HCT116 (cell line): ENCODE data around the gene GGCX. TPM values are rescaled to one million over a fixed set of nuclear protein-coding genes. Genes with fewer than 3 reads are reported as not detected.

Experiments used
- ATAC-seq: fragments of 200-7000 bp; cut with Tn5 transposase; 2 replicates; pipeline ENCODE4 v1.9.1; 2020; ENCODE audit warnings: mild to moderate bottlenecking, moderate library complexity
- Bru-seq: library from RNA; stranded (reverse); fragments of 400-500 nt; gene quantifications from one replicate; lab custom pipeline; 2021; lab: Mats Ljungman, UMichigan
- BruChase-seq, 2 experiments: library from RNA; stranded (reverse); fragments of 400-500 nt; gene quantifications; one replicate each; lab custom pipeline; 2021; lab: Mats Ljungman, UMichigan
- BruUV-seq: library from RNA; stranded (reverse); fragments of 400-500 nt; replicated peaks from 2 replicates; lab custom pipeline; 2021; lab: Mats Ljungman, UMichigan
- CTCF ChIA-PET: fragments of 300-600 bp; sonication (Branson Sonifier 250); formaldehyde crosslinking; loops from one replicate; lab custom pipeline; 2021; ENCODE audit warnings: antibody characterized with exemption; lab: Charles Lee
- POLR2A ChIA-PET: fragments of 300-600, 350-600 bp; sonication (Branson Sonifier 250); formaldehyde crosslinking; loops from one replicate; lab custom pipeline; 2021; ENCODE audit warnings: antibody characterized with exemption; lab: Charles Lee
- RAD21 ChIA-PET, 2 experiments: fragments of 300-600 bp; sonication (Branson Sonifier 250); formaldehyde crosslinking; loops; one replicate each; lab custom pipeline; 2023; ENCODE audit warnings: low total read pairs in 2 of 2; ENCODE audit not compliant: uncharacterized antibody in 2 of 2, unreplicated experiment in 2 of 2, low non-redundant PET in 1 of 2; lab: Charles Lee
- DNase-seq: peaks from one replicate; pipeline ENCODE4 v3.0.0-alpha.2; 2010; ENCODE audit warnings: low read depth, low spot score
- H2AFZ ChIP-seq: fragments of 200-600 bp; shearing (Covaris generic), sonication (generic); 2 replicates; pipeline ENCODE4 v1.6.1; 2017; ENCODE audit warnings: low read depth, mixed run types, mixed read lengths, antibody characterized with exemption, low read length; ENCODE audit not compliant: poor library complexity, severe bottlenecking
- H3K27ac ChIP-seq: 2 replicates; pipeline ENCODE4 v1.5.1; 2012; ENCODE audit warnings: low read depth, low read length
- H3K27me3 ChIP-seq: fragments of 200-600 bp; sonication (generic); 2 replicates; pipeline ENCODE4 v1.6.1; 2016; ENCODE audit warnings: mixed run types, low read length, mixed read lengths; ENCODE audit not compliant: insufficient read depth
- H3K36me3 ChIP-seq, 2 experiments: fragments of 200-500 bp in 1 of 2; fragments of 200-600 bp in 1 of 2; sonication (Bioruptor generic) in 1 of 2; sonication (generic) in 1 of 2; 2 replicates each; pipeline versions ENCODE4 v1.5.1 to v1.6.1; 2014 to 2016; ENCODE audit warnings: low read length in 2 of 2, inconsistent platforms in 1 of 2, mixed read lengths in 1 of 2, mixed run types in 1 of 2; ENCODE audit not compliant: insufficient read depth in 2 of 2, control insufficient read depth in 1 of 2
- H3K4me1 ChIP-seq, 2 experiments: fragments of 200-600 bp in 1 of 2; sonication (generic) in 1 of 2; 2 replicates each; pipeline versions ENCODE4 v1.5.1 to v1.6.1; 2012 to 2017; ENCODE audit warnings: low read length in 2 of 2, inconsistent platforms in 1 of 2, mild to moderate bottlenecking in 1 of 2, mixed read lengths in 1 of 2, mixed run types in 1 of 2, moderate library complexity in 1 of 2; ENCODE audit not compliant: insufficient read depth in 2 of 2, control insufficient read depth in 1 of 2
- H3K4me2 ChIP-seq: fragments of 200-600 bp; sonication (generic); 2 replicates; pipeline ENCODE4 v1.6.1; 2017; ENCODE audit warnings: mixed run types, low read length, mixed read lengths
- H3K4me3 ChIP-seq, 2 experiments: fragments of 200-600 bp in 1 of 2; sonication (generic) in 1 of 2; replicated peaks in 1 of 2; 2 replicates each; pipeline ENCODE4 v1.5.1; 2011 to 2016; ENCODE audit warnings: low read length in 2 of 2, control low read depth in 1 of 2, low read depth in 1 of 2, mild to moderate bottlenecking in 1 of 2, mixed read lengths in 1 of 2, mixed run types in 1 of 2
- H3K79me2 ChIP-seq: fragments of 200-600 bp; sonication (generic); 2 replicates; pipeline ENCODE4 v1.6.1; 2017; ENCODE audit warnings: mild to moderate bottlenecking, mixed run types, low read length, moderate library complexity, mixed read lengths; ENCODE audit not compliant: insufficient read depth
- H3K9ac ChIP-seq: fragments of 200-600 bp; sonication (generic); 2 replicates; pipeline ENCODE4 v1.6.1; 2016; ENCODE audit warnings: low read length, mixed read lengths
- H3K9me2 ChIP-seq: fragments of 200-600 bp; sonication (generic), shearing (Covaris generic); 2 replicates; pipeline ENCODE4 v1.6.1; 2017; ENCODE audit warnings: mixed run types, mild to moderate bottlenecking, moderate library complexity; ENCODE audit not compliant: insufficient read depth
- H3K9me3 ChIP-seq, 2 experiments: fragments of 200-500 bp in 1 of 2; fragments of 200-600 bp in 1 of 2; sonication (Bioruptor generic) in 1 of 2; sonication (generic) in 1 of 2; 2 replicates each; pipeline ENCODE4 v1.6.1; 2014 to 2017; ENCODE audit warnings: low read length in 2 of 2, mixed read lengths in 2 of 2, inconsistent platforms in 1 of 2, low read depth in 1 of 2, mild to moderate bottlenecking in 1 of 2, mixed run types in 1 of 2, moderate library complexity in 1 of 2; ENCODE audit not compliant: control insufficient read depth in 1 of 2, insufficient read depth in 1 of 2
- H4K20me1 ChIP-seq: fragments of 200-600 bp; sonication (generic), shearing (Covaris generic); 2 replicates; pipeline ENCODE4 v1.6.1; 2017; ENCODE audit warnings: mixed run types, mild to moderate bottlenecking, moderate library complexity; ENCODE audit not compliant: insufficient read depth
- CBX3 ChIP-seq: IDR thresholded peaks from 2 replicates; pipeline ENCODE4 v1.6.1; 2012; ENCODE audit warnings: low read depth
- CEBPB ChIP-seq: IDR thresholded peaks from 2 replicates; pipeline ENCODE4 v1.6.1; 2012; ENCODE audit warnings: low read depth
- EGR1 ChIP-seq: IDR thresholded peaks from 2 replicates; pipeline ENCODE4 v1.6.1; 2012; ENCODE audit warnings: low read depth
- EZH2phosphoT487 ChIP-seq: fragments of 200-600 bp; IDR thresholded peaks from 2 replicates; pipeline ENCODE4 v1.6.1; 2018; ENCODE audit warnings: antibody characterized with exemption, borderline replicate concordance
- FOSL1 ChIP-seq: IDR thresholded peaks from 2 replicates; pipeline ENCODE4 v1.6.1; 2012; ENCODE audit warnings: low read depth
- JUND ChIP-seq: IDR thresholded peaks from 2 replicates; pipeline ENCODE4 v1.6.1; 2012
- POLR2A ChIP-seq: IDR thresholded peaks from 2 replicates; pipeline ENCODE4 v1.7.0; 2011; ENCODE audit warnings: borderline replicate concordance; ENCODE audit not compliant: insufficient read depth, insufficient read length; ENCODE audit errors: extremely low read depth
- POLR2AphosphoS5 ChIP-seq: IDR thresholded peaks from 2 replicates; pipeline ENCODE4 v1.6.1; 2011; ENCODE audit warnings: mild to moderate bottlenecking, low read depth, low read length, moderate library complexity
- RAD21 ChIP-seq: IDR thresholded peaks from 2 replicates; pipeline ENCODE4 v1.6.1; 2012; ENCODE audit warnings: low read depth, mild to moderate bottlenecking
- SIN3A ChIP-seq: IDR thresholded peaks from 2 replicates; pipeline ENCODE4 v1.6.1; 2012; ENCODE audit warnings: low read depth
- SP1 ChIP-seq: IDR thresholded peaks from 2 replicates; pipeline ENCODE4 v1.6.1; 2012; ENCODE audit warnings: low read depth
- SRF ChIP-seq: IDR thresholded peaks from 2 replicates; pipeline ENCODE4 v1.6.1; 2012; ENCODE audit warnings: low read depth
- TCF7L2 ChIP-seq: IDR thresholded peaks from 2 replicates; pipeline ENCODE4 v1.7.0; 2011; ENCODE audit warnings: borderline replicate concordance, inconsistent platforms; ENCODE audit not compliant: insufficient read depth, insufficient read length; ENCODE audit errors: extremely low read depth
- YY1 ChIP-seq: IDR thresholded peaks from 2 replicates; pipeline ENCODE4 v1.6.1; 2011; ENCODE audit warnings: low read length, low read depth, moderate library complexity, mild to moderate bottlenecking; ENCODE audit not compliant: insufficient replicate concordance; ENCODE audit errors: extremely low read depth
- ZFX ChIP-seq: fragments of 450-650 bp; IDR thresholded peaks from 2 replicates; pipeline ENCODE4 v1.6.1; 2017
- ZNF274 ChIP-seq: fragments of 200-500 bp; sonication (Bioruptor generic); IDR thresholded peaks from 2 replicates; pipeline ENCODE4 v1.6.1; 2014; ENCODE audit warnings: mild to moderate bottlenecking, low read depth, low read length, inconsistent platforms
- intact Hi-C: fragments of 100-400 bp; cut with micrococcal nuclease; formaldehyde crosslinking; loops from 2 replicates; pipeline ENCODE4 v1.10.0; 2022
- long read RNA-seq: library from polyadenylated mRNA; unstranded; transcript quantifications from one replicate; pipeline ENCODE4 v2.0.0, GENCODE V29; 2021; ENCODE audit not compliant: unreplicated experiment
- polyA plus RNA-seq: library from polyadenylated mRNA; unstranded; fragments of >200 nt; gene quantifications from 2 replicates; pipeline ENCODE4 v1.2.1, GENCODE V29; 2012; ENCODE audit warnings: missing spikeins
- total RNA-seq: library from RNA; stranded (reverse); gene quantifications from one replicate; pipeline ENCODE4 v1.2.1, GENCODE V29; 2021; ENCODE audit not compliant: unreplicated experiment
- TF ChIP-seq, protein P1 (sequence below): IDR thresholded peaks from 2 replicates; pipeline ENCODE4 v1.6.1; 2011; ENCODE audit warnings: mild to moderate bottlenecking, low read length, moderate library complexity; ENCODE audit not compliant: insufficient replicate concordance; ENCODE audit errors: extremely low read depth
- TF ChIP-seq, protein P2 (sequence below), 3 experiments: fragments of 200-600 bp in 1 of 3; sonication (generic) in 1 of 3; IDR thresholded peaks in 2 of 3; conservative IDR thresholded peaks in 1 of 3; 2 replicates each; pipeline ENCODE4 v1.5.1; 2012 to 2017; ENCODE audit warnings: low read depth in 2 of 3, low read length in 2 of 3, antibody characterized with exemption in 1 of 3, borderline replicate concordance in 1 of 3, control low read depth in 1 of 3, mild to moderate bottlenecking in 1 of 3, mixed read lengths in 1 of 3, mixed run types in 1 of 3, moderate library complexity in 1 of 3; ENCODE audit not compliant: insufficient read depth in 1 of 3
- TF ChIP-seq, protein P3 (sequence below): IDR thresholded peaks from 2 replicates; pipeline ENCODE4 v1.6.1; 2012

The GGCX gene
- total RNA-seq = 43.5 TPM
- 30.1 and 32.5 TPM in 2 replicates for polyA plus RNA-seq
- Bru-seq, nascent RNA = percentile 80 among the genes with signal in this experiment
- BruChase-seq, experiment 1, labeled RNA remaining after a 6-hour chase = percentile 79 among the genes with signal in this experiment
- BruChase-seq, experiment 2, labeled RNA remaining after a 2-hour chase = percentile 77 among the genes with signal in this experiment
- long read RNA-seq, full-length matches to known transcripts = 12 of 55 reads
- long read RNA-seq, partial matches to known transcripts = 25 of 55 reads
- long read RNA-seq, other reads (novel, unspliced or antisense) = 18 of 55 reads

DNA sequence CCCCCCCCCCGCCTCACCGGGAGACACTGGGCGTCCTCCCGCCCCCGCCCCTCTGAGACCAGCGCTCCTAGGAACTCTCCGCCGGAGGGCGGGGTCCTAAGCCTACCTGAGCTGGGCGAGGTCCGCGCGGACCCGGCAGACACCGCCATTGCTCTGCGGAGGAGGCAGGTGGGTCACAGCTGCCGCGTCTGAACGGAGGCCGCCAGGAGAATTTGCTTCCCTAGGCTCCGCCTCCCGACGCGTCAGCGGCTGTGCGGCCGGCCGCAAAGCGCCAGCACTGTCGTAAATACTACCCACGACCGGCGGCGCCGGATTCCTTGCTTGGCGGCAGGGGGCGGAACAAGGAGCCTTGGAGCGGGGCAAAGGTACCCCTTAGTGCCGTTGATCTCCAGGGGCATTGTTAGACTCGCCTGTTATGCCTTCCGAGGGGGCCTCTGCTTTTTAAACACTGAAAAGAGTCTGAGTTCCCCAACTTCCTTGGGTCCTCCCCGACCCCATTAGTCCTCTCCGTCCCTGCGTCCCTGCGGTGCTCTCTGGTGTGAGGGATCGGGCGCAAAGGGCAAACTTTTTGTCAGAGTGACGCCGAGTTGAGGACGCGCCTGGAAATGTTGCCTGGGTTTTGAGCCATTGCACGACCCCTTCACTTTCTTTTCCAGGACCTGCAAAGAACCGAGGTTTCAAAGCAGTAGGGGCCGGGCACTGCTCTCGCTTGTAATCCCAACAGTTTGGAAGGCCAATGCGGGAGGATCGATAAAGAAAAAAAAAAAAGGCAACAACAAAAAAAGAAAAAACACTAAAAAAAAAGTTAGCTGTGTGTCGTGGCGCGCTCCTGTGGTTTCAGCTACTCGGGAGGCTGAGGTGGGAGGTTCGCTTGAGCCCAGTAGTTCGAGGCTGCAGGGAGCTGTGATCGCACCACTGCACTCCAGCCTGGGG lies at the start of gene GGCX:
Gene GGCX (minus strand): TSS at position 214 of the 933 bp plus-strand sequence. CDS start 65 bp downstream, at position 149.
- ChIA-PET POLR2A (interaction anchor here (0.7 to 2.1 kb wide), 12 partner anchors 8 to 441 kb away, joined by 3 to 8 read pairs (median 3); partner anchors contain the start of genes C2orf68, MAT2A and SH2D6), CTCF (interaction anchor here (1.1 kb wide), 1 partner anchor 10 kb away, joined by 3 read pairs; no protein-coding TSS in a partner anchor), RAD21 (interaction anchor here in 1 of 2 experiments (0.7 kb wide), 2 partner anchors 10 to 211 kb away, joined by 3 read pairs; no protein-coding TSS in a partner anchor)
- no peaks in the 10 kb centered on the region for H3K9me3 ChIP-seq
- H2AFZ ChIP-seq = peak within 1 kb of the TSS; percentile 49
- H3K4me2 ChIP-seq = peak within 1 kb of the TSS; percentile 73
- DNase-seq (peak; percentile 87), ATAC-seq (peak; percentile 95)
- BruUV-seq = TSS peak; percentile 96
- no peaks in the 10 kb centered on the region for H3K9me2 ChIP-seq
- no peak for TF ChIP-seq EZH2phosphoT487
- TF ChIP-seq, protein P1, sequence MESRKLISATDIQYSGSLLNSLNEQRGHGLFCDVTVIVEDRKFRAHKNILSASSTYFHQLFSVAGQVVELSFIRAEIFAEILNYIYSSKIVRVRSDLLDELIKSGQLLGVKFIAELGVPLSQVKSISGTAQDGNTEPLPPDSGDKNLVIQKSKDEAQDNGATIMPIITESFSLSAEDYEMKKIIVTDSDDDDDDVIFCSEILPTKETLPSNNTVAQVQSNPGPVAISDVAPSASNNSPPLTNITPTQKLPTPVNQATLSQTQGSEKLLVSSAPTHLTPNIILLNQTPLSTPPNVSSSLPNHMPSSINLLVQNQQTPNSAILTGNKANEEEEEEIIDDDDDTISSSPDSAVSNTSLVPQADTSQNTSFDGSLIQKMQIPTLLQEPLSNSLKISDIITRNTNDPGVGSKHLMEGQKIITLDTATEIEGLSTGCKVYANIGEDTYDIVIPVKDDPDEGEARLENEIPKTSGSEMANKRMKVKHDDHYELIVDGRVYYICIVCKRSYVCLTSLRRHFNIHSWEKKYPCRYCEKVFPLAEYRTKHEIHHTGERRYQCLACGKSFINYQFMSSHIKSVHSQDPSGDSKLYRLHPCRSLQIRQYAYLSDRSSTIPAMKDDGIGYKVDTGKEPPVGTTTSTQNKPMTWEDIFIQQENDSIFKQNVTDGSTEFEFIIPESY = peak; percentile 16
- peak; percentile 96 for TF ChIP-seq POLR2A
- TF ChIP-seq POLR2AphosphoS5 = peak; percentile 98
- TF ChIP-seq CEBPB = no peak; the same call in 1 of the 2 replicates
- no peak for TF ChIP-seq FOSL1
- TF ChIP-seq, protein P2, sequence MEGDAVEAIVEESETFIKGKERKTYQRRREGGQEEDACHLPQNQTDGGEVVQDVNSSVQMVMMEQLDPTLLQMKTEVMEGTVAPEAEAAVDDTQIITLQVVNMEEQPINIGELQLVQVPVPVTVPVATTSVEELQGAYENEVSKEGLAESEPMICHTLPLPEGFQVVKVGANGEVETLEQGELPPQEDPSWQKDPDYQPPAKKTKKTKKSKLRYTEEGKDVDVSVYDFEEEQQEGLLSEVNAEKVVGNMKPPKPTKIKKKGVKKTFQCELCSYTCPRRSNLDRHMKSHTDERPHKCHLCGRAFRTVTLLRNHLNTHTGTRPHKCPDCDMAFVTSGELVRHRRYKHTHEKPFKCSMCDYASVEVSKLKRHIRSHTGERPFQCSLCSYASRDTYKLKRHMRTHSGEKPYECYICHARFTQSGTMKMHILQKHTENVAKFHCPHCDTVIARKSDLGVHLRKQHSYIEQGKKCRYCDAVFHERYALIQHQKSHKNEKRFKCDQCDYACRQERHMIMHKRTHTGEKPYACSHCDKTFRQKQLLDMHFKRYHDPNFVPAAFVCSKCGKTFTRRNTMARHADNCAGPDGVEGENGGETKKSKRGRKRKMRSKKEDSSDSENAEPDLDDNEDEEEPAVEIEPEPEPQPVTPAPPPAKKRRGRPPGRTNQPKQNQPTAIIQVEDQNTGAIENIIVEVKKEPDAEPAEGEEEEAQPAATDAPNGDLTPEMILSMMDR (IDR thresholded peaks at IDR 0.05 in 2 of 3, conservative IDR thresholded peaks at IDR 0.05 in 1 of 3; ENCODE audit: borderline replicate concordance in 1 of 3, insufficient read depth in 1 of 3, low read depth in 2 of 3, low read length in 2 of 3) = no peak
- peak; percentile 25; the same call in 1 of the 2 replicates for TF ChIP-seq RAD21
- TF ChIP-seq YY1 = peak; percentile 88
- peak; percentile 74 for TF ChIP-seq EGR1
- TF ChIP-seq ZNF274 = no peak
- peak; percentile 36 for TF ChIP-seq TCF7L2
- TF ChIP-seq SP1 = peak; percentile 83
- peak; percentile 70 for TF ChIP-seq CBX3
- peak; percentile 89 for TF ChIP-seq SIN3A
- TF ChIP-seq SRF = peak; percentile 57; the same call in 1 of the 2 replicates
- TF ChIP-seq, protein P3, sequence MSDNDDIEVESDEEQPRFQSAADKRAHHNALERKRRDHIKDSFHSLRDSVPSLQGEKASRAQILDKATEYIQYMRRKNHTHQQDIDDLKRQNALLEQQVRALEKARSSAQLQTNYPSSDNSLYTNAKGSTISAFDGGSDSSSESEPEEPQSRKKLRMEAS = peak; percentile 56
- peak; percentile 22; the same call in 1 of the 2 replicates for TF ChIP-seq ZFX
- TF ChIP-seq JUND = no peak
- H3K27ac ChIP-seq = peak within 1 kb of the TSS; percentile 66
- peaks cover 8% of the 10 kb centered on the region in 2 experiments; a peak in 2 of 4 replicates for H3K36me3 ChIP-seq
- H3K4me3 ChIP-seq = peak within 1 kb of the TSS; percentile 88 to 92
- peaks cover 32% of the 10 kb centered on the region for H3K79me2 ChIP-seq
- peaks cover 2 to 15% of the 10 kb centered on the region in 2 experiments; a peak in 3 of 4 replicates for H3K4me1 ChIP-seq
- intact Hi-C loops = no loop called here
- H3K9ac ChIP-seq = peak within 1 kb of the TSS; percentile 85
- no peaks in the 10 kb centered on the region; the same call in 1 of the 2 replicates for H4K20me1 ChIP-seq
- H3K27me3 ChIP-seq = no peaks in the 10 kb centered on the region
